Left lung (tissue), 10 donors: Measurements from ENCODE around the gene CXCL3. TPM values are rescaled to one million over a fixed set of nuclear protein-coding genes. Genes with fewer than 3 reads are reported as not detected.

ENCODE experiments used
- ATAC-seq: fragments of 200-7000 bp; cut with Tn5 transposase; one replicate; pipeline ENCODE4 v1.9.1; 2020; ENCODE audit warnings: moderate library complexity
- DNase-seq, 4 donors: peaks; one replicate each; pipeline ENCODE4 v3.0.0-alpha.2; 2013 to 2020
- H3K27ac ChIP-seq, 2 donors: fragments of 200-600 bp; sonication (generic) in 1 of 2; one replicate each; pipeline versions ENCODE4 v1.5.0 to v1.8.0; 2020 to 2021
- H3K27me3 ChIP-seq, 2 donors: fragments of 200-600 bp; sonication (generic) in 1 of 2; one replicate each; pipeline versions ENCODE4 v1.5.0 to v1.8.0; 2020 to 2021
- H3K36me3 ChIP-seq, 2 donors: fragments of 200-600 bp; sonication (generic) in 1 of 2; one replicate each; pipeline versions ENCODE4 v1.5.0 to v1.8.0; 2020 to 2021
- H3K4me1 ChIP-seq, 2 donors: fragments of 200-600 bp; one replicate each; pipeline ENCODE4 v1.8.0; 2021
- H3K4me3 ChIP-seq, 2 donors: fragments of 200-600 bp; sonication (generic) in 1 of 2; one replicate each; pipeline versions ENCODE4 v1.5.0 to v1.8.0; 2020 to 2021; ENCODE audit warnings: mild to moderate bottlenecking in 1 of 2
- H3K9me3 ChIP-seq, 2 donors: fragments of 200-600 bp; sonication (generic) in 1 of 2; one replicate each; pipeline versions ENCODE4 v1.5.0 to v1.8.0; 2020 to 2021
- CTCF ChIP-seq, 2 donors: fragments of 200-600 bp; sonication (generic) in 1 of 2; IDR thresholded peaks; one replicate each; pipeline versions ENCODE4 v1.5.0 to v1.8.0; 2021; ENCODE audit warnings: antibody characterized with exemption in 2 of 2
- intact Hi-C, 2 donors: fragments of 100-400 bp; cut with DNase I; formaldehyde crosslinking; loops; one replicate each; pipeline versions ENCODE4 v1.11.2 to v1.14.2; 2022
- polyA plus RNA-seq, 6 donors: library from polyadenylated mRNA; unstranded; fragments of 120-200 nt; gene quantifications; one replicate each; pipeline ENCODE4 v1.2.1, GENCODE V29; 2013; ENCODE audit not compliant: insufficient read length in 6 of 6
- total RNA-seq, 2 donors: library from RNA; stranded (reverse); fragmentation: NEBNext Ultra II Directional; extraction: Animal tissue kit (Norgen Biotek cat#: 25700); gene quantifications; one replicate each; pipeline ENCODE4 v1.2.1, GENCODE V29; 2021
- donor health status: DM: no; HTN: yes; CAD: no.
- donor health status: DM: no; HTN: no; CAD: no.

CXCL3 gene
- total and polyA plus RNA-seq, 8 donors: 0.49 to 15.2 (median 1.0) TPM

GRCh38 chr4:74061430-74061829 lies 22.9 kb upstream of the CXCL3 start:
- intact Hi-C loops: no loop called here
- no peak for ATAC-seq
- no peak for TF ChIP-seq CTCF (IDR thresholded peaks at IDR 0.05)

GRCh38 chr4:74059161-74059829 lies 20.8 kb upstream of the CXCL3 start:
- ATAC-seq (no peak), DNase-seq (no peak)
- Histone ChIP-seq H3K4me1 (peaks cover 0 to 6% of the 10 kb centered on the region in 2 donors), H3K4me3 (no peak overlapping the region), H3K27me3 (no peaks in the 10 kb centered on the region), H3K36me3 (no peaks in the 10 kb centered on the region), H3K9me3 (no peaks in the 10 kb centered on the region), H3K27ac (no peak overlapping the region)
- no peak for TF ChIP-seq CTCF (IDR thresholded peaks at IDR 0.05)
- intact Hi-C loops: no loop called here

More at GRCh38 chr4:74061430-74061829, 22.9 kb upstream of the CXCL3 start:
- DNase-seq: no peak
- H3K9me3 ChIP-seq: no peaks in the 10 kb centered on the region
- H3K27me3 ChIP-seq: no peaks in the 10 kb centered on the region
- peaks cover 0 to 6% of the 10 kb centered on the region in 2 donors for H3K4me1 ChIP-seq
- no peak overlapping the region for H3K4me3 ChIP-seq
- H3K27ac ChIP-seq: no peak overlapping the region
- H3K36me3 ChIP-seq: no peaks in the 10 kb centered on the region

DNA sequence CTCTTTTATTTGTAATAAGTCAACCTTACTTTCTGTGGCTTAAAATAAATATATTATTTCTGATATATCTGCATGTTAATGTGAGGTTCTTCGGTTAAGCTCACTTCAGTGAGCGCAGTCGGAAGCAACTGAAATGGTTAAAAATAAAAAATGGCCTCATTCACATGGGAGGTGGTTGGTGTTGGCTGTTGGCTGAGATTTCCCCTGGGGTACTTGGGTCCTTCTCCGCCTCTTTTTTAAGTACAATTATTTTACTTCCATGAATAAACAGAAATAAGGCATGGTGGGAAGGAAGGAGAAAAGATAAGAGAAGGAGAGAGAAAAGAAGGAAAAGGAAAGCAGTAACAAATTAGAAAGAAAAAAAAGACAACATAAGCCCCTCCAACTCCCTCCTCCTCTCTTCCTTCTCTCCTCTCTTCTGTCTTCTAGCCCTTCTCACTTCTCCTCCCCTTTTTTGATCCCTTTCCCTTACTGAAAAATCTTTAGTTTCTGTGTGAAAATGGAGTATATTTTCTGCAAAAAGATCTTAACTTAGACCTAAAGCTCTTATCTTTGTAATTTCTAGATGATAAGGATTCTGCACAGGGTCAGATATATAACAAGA lies 19.7 kb upstream of the CXCL3 start:
- H3K36me3 ChIP-seq: no peaks in the 10 kb centered on the region
- no peak for ATAC-seq
- H3K27me3 ChIP-seq: no peaks in the 10 kb centered on the region
- H3K4me1 ChIP-seq: peaks cover 0 to 6% of the 10 kb centered on the region in 2 donors
- H3K27ac ChIP-seq: no peak overlapping the region
- H3K9me3 ChIP-seq: no peaks in the 10 kb centered on the region
- intact Hi-C loops: no loop called here
- no peak for TF ChIP-seq CTCF (IDR thresholded peaks at IDR 0.05)
- no peak for DNase-seq
- no peak overlapping the region for H3K4me3 ChIP-seq

- no peaks in the 10 kb centered on the region for H3K27me3 ChIP-seq
- peaks cover 0 to 6% of the 10 kb centered on the region in 2 donors for H3K4me1 ChIP-seq
- TF ChIP-seq CTCF (IDR thresholded peaks at IDR 0.05): no peak
- DNase-seq: no peak
- no peak for ATAC-seq
- H3K4me3 ChIP-seq: no peak overlapping the region
- no peaks in the 10 kb centered on the region for H3K36me3 ChIP-seq
- H3K27ac ChIP-seq: no peak overlapping the region
- intact Hi-C loops: no loop called here
- no peaks in the 10 kb centered on the region for H3K9me3 ChIP-seq
Observed at GRCh38 chr4:74057588-74057987, 19.1 kb upstream of the CXCL3 start.

GRCh38 chr4:74056858-74057562 lies 18.5 kb upstream of the CXCL3 start:
- Histone ChIP-seq H3K9me3 (no peaks in the 10 kb centered on the region), H3K27me3 (no peaks in the 10 kb centered on the region), H3K27ac (peak overlapping the region in 1 of 2 donors; percentile 58), H3K4me1 (peaks cover 0 to 6% of the 10 kb centered on the region in 2 donors), H3K4me3 (no peak overlapping the region), H3K36me3 (no peaks in the 10 kb centered on the region)
- no peak for TF ChIP-seq CTCF (IDR thresholded peaks at IDR 0.05)
- DNase-seq (no peak), ATAC-seq (peak; percentile 54)
- intact Hi-C loops: no loop called here
